GM18870 (cell line): ENCODE data around the gene TOMT.
A peak's percentile ranks its signal among the peaks of the same experiment; 100 is the strongest.

Experiments
- ATAC-seq: cut with Tn5 transposase; IDR thresholded peaks from one replicate; pipeline ENCODE4 v1.9.1; 2021; ENCODE audit warnings: moderate library complexity; ENCODE audit not compliant: unreplicated experiment

The TOMT gene, protein sequence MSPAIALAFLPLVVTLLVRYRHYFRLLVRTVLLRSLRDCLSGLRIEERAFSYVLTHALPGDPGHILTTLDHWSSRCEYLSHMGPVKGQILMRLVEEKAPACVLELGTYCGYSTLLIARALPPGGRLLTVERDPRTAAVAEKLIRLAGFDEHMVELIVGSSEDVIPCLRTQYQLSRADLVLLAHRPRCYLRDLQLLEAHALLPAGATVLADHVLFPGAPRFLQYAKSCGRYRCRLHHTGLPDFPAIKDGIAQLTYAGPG

DNA sequence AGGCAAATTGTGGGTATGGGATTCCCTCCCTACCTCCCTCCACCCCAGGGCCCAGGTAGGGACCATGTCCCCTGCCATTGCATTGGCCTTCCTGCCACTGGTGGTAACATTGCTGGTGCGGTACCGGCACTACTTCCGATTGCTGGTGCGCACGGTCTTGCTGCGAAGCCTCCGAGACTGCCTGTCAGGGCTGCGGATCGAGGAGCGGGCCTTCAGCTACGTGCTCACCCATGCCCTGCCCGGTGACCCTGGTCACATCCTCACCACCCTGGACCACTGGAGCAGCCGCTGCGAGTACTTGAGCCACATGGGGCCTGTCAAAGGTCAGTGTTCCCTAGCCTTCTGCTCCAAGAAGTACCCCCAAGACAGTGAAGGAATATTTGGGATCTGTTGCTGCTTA lies at the start of gene TOMT:
TSS of gene TOMT (plus strand) at position 37 of the 400 bp plus-strand sequence. CDS start at position 65, 28 bp downstream.
- ATAC-seq = no peak

DNA sequence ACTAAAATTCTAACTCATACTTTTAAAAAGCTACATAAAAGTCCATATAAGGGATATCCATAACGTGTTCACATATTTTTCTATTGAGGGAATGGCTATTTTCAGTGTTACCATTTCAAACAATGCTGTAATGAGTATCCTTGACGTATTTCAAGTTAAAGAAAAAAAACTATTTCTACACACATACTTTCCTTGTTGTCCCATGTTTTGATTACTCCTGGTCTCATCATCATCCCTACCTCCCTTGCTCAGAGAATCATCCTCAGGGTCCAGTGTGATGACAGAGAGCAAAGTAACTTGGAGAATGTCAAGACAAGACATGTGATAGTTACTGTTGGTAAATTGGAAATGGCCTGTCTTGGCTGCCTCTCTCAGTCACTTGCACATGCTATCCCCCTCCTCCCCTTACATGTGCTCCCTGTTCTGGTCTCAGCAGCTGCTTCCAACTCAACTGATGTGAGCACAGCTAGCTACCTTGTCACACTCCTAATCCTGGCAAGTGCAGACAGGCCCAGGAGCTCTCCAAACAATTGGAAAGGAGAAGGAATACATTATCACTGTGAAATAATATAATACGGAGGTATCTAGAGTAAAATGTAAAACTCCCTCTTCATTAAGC lies 47.2 kb upstream of the TOMT start:
- ATAC-seq = no peak

DNA sequence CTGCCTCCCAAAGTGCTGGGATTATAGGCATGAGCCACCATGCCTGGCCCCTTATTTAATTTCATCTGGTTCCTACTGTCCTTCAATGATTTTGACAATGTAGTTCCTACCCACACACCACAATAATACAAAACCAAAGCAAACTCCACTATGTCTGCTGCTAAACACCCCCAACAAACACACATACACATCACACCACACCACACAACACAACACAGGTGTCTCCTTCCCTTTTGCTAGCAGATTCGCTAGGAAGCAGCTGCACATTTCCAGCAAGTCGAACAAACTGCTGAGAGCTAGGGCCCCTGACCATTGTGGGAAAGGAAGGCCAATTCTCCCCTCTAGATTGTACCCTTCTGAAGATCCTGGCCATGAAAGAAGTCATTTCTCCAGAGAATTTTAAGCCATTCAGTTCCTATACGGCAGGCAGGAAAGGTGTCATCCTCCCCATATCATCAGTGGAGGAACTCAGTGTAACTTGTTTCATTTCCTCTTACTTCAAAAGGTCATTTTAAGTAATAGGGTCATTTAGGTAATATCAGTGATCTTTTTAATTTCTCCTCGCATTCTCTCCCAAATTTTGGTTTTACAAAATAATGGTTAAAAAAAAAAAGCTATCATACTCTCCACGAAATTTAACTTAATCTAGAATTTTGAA lies 43.9 kb upstream of the TOMT start:
- no peak for ATAC-seq

DNA sequence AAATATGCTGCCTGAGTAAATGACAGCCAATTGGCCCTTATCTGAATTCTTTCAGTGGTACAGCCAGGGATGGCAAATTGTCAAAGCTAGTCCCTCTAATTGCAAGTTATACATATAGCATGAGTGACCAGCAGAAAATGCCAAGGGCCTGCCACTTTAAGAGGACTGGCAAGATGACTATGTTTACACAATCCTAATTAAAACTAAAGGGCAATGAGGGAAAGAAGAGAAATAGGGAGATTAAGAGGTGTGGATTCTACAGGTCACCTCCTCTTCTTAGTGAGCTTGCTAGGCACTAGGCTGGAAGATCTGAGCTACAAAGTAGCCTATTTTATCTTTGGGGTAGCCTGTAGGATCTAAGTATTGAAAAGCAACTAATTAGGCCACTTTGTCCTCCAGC lies 38.9 kb upstream of the TOMT start:
- no peak for ATAC-seq

DNA sequence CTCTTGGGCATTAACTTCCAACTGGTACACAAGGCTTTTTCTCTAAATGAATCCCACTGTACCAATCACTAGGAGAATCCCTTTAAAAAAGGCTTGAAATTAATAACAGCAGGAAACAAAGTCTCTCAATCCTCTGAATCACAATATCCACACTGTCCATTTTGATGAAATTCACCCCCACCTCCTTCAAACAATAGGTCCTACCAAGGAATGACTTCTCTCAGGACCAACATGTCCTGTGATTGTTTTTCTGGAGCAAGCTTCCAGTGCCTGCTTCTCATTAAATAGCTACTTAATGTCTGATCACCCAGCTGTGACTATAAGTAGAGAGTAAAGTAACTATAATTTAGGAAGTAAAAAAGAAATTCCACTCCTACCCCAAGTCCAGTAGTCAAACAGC lies 38.5 kb upstream of the TOMT start:
- ATAC-seq = no peak

DNA sequence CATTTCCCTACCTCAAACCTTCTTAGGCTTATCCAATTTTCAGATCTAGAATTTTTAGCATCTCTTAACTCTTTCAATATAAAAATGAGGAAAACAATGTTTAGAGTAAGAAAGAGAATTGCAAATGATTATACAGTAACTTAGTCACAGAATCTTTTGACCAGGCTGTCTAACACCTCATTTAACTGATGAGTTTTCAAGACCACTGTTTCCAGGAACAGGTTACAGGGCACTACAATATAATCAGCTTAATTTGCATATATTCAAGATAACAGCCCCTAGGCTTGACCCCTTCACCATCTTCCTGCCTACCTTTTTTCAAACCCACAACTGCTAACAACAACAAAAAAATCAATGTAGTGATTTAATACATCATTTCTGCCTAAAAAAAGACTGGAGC lies 38.0 kb upstream of the TOMT start:
- ATAC-seq = no peak

DNA sequence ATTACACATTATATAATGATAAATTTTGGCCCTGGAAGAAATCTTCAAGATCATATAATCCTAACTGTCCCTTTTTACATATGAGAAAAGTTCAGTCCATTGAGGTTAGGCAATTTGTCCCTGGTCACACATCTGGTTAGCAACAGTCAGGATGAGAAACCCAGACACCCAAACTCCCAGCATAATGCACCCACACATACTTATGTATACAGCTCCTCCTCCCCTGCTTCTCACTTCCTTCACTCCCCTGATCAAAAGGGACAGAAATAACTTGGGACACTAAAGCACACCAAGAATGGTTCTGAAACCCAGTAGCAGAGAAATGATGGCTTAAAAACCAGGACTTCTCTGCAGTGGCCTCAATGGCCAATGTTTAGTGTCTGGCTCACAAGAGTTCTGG lies 36.5 kb upstream of the TOMT start:
- ATAC-seq = no peak

DNA sequence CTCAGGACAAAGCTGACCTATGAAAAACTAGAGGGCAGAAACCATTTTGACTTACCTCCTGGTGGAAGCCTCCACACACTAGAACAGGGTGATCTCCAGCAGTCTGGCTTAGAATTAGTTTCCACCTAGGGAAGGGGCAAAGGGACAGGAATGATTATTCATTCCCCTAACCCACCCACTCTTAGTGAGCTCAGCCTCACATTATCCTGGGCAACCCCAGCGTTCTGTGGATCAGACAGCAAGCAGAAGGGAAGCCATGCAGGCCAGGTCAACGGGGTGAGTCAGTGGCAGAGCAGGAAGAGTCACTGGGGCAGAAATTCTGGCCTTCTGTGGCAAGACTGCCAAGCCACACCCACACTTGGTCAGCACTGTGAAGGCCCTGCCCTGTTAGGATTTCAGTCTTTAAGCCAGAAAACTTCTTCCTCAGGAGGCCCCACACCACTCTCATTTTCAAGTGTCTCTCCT lies 35.9 kb upstream of the TOMT start:
- no peak for ATAC-seq

DNA sequence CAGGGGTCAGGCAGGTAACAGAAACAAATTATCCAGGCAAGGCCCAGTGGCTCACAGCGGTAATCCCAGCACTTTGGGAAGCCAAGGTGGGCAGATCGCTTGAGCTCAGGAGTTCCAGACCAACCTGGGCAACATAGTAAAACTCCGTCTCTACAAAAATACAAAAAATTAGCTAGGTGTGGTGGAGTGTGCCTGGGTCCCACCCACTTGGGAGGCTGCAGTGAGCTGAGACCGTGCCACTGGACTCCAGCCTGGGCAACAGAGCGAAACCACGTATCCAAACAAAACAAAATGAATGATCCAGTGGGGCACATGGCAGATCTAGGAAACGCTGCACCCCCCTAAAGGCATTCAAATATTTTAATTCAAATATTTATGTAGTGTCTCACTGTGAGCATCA lies 35.2 kb upstream of the TOMT start:
- ATAC-seq = no peak

DNA sequence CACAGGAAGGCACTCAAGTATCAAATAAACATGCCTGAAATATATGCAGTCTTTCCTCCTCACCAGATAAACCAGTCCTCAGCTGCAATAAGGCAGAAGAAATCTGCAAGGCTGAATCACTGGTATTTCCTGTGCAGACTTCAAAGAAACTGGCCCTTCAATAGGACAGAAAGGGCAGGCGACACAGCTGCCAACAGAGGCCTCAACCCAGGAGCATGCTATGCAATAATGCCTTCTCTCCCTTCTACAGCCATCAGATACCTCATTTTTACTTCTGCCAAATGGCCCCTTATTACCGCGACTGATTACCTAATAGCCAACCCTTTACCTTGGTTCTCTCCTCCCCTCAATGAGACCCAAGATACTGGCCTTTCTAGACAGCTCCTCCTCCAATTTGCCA lies 33.4 kb upstream of the TOMT start:
- no peak for ATAC-seq

DNA sequence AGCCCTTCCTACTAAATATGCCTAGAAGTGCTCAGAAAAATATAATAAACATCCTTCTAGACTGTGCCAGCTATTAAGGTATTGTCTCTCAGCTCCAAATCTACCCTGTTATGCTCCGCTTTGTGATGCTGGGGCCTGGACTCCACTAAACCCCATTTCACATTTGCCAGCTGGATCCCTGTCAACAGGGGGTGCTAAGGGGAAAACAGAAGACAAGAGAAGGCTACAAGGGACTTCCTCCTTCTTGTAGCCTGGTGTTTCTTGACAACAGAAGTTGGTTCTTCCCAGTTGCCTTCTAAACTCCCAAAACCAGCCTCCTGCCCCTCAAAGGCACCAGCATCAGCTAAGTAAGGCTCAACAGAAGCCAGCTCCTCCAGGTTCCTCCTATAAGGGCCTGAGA lies 30.6 kb upstream of the TOMT start:
- ATAC-seq = no peak

DNA sequence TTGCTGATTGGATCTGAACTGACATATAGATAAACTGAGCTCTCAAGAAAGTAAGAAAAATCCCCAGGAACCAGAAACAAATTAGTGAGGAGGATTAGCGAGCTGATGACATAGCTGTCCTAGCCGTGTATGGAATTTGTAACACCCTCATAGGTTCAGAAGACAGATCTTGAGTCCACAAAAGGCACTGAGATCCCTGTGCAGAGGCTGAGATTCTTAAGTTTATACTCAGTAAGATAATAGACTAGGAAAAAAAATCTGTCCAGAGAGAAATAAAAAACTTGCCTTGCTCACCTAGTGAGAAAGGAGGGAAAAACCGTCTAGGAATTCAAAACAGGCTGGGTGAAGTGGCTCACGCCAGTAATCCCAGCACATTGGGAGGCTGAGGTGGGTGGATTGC lies 30.0 kb upstream of the TOMT start:
- no peak for ATAC-seq

DNA sequence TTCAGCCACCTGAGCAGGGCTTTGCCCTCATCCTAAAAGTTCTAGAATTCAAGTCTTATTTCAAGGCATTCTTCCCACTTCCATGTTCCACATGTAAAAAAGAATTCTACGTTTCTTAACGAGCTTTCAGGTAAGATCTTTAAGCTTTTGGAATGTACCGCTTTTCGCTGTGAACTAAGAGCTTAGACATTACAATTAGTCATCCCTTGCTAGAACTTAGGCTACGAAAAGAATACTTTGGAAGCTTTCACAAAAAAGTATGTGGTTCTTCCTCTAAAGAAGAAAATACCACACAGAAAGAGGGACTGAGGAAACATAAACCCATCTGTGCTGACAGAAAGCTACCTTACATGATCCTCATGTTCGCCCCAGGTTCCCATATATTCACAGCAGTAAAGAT lies 27.2 kb upstream of the TOMT start:
- ATAC-seq = no peak

DNA sequence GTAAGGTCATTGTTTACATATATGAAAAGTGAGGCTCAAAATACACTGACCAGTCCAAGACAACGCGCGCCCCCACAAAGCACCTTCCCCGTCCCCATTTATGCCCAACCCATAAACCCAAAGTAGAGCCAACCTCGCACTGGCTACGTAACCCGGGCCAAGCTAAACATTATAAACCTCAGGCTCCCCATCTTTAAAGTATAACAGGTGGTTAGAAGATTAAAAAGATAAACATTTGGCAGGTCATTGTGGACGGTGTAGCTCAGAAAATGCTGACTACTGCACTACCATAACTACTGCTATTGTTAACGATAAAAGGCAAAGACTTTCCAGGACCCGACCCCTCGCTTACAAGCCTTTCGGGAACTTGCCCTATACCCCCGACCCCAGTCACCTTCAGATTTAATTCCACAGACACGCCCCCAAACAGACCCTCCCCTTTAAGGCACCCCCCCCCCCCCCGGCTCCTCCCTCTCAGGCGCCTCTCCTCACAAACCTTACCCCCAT lies 25.9 kb upstream of the TOMT start:
- no peak for ATAC-seq

DNA sequence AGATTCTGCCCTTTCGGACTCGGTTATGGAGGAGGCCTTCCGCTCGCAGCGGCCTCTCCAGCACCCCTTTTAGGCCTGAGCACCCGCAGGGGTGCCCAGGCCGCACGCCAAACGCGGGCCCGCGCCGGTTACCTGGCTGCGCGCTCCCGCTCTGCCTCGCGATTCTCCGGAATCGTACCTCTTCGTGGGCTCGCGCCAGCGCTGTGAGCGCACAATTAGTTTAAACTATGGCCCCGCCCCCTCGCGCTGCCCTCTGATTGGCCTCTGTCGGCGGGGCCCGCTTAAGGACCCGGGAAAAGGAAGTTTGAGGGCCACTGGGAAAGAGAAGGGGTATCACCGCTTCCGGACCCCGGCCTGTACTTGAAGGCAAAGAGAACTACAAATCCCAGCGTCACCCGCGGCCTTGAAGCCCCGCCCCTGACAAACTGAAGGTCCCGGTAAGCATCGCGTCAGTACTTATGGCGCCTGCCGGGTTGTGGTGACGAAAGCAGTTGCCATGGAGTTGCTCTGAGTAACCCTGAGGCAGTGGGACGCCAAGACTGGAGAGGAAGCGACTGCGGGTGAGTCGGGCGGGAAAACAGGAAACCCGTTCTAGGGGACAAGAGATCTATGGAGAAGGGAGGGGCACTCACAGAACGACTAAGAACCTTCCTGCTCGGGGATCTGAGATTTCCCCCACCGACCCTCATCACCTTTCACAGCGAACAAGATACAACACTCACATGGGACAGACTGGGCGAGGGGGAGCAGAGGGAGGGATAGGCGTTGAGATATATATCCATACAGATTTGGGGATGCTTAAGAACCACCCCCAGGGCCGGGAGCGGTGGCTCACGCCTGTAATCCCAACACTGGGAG lies 25.2 kb upstream of the TOMT start, which contains the start of the genes LRRC51 and NUMA1:
TSS of gene LRRC51 (plus strand) at position 525 of the 858 bp plus-strand sequence. CDS start 8,234 bp downstream, outside the sequence.
TSS of gene NUMA1 (minus strand) at position 217 of the 858 bp plus-strand sequence. CDS start 44,599 bp downstream, outside the sequence.
- peak; percentile 94 for ATAC-seq

DNA sequence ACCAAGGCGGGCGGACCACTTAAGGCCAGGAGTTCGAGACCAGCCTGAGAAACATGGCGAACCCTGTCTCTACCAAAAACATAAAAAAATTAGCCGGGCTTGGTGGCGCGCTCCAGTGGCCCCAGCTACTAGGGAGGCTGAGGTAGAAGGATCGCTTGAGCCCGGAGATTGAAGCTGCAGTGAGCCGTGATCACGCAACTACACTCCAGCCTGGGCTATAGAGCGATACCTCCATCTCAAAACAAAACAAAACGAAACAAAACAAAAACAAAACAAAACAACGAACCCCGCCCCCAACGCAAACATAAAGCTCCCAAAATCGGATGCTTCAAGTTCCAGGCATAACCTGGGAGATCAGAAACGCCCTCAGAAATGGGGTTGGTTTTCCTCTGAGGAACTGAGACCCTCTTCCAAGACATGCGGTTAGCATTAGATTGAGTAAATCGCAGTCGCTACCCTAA lies 24.5 kb upstream of the TOMT start:
- ATAC-seq = no peak

DNA sequence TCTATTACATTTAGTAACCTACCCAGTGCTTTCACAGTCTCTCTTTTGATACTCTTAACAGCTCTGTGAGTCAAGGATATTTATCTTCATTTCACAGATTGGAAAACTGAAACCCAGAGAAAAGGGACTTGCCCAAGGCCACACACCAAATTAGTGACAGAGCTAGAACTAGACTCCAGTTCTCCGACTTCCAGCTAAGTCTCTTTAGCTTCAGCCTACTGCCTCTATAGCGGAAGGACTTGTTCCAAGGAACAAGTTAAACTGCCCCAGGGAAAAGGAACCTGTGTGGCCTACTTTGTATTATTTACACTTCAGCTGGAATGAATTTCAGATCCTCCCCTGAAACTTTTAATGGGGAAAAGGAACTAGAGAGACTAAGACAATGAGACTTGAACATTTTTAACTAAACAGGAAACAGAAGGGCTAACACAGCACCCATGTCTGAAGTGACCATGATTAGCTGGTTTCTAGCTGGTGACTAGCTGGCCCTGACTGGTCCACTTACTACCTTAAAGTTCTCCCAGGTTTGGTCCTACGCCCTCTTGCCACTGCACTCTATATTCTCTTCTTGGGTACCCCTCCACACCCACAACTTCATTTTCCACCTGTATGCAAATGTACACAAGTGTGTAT lies 23.8 kb upstream of the TOMT start:
- no peak for ATAC-seq

DNA sequence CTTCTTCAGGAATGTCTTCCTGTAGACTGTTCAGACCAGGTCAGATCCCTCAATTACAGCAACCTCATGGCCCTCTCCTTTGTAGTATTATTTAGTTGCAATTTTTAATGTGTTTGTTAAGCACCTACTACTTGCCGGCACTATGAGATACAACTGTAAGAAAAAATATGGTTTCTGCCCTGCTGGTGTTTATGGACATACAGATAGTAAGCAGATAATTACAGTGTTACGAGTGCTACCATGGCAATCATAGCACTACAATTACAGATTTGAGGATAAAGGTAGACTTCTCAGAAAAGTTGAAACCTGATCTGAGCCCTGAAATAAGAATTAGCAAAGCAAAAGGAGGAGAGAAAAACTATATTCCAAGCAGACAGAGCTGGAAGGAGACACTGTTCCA lies 22.3 kb upstream of the TOMT start:
- no peak for ATAC-seq

DNA sequence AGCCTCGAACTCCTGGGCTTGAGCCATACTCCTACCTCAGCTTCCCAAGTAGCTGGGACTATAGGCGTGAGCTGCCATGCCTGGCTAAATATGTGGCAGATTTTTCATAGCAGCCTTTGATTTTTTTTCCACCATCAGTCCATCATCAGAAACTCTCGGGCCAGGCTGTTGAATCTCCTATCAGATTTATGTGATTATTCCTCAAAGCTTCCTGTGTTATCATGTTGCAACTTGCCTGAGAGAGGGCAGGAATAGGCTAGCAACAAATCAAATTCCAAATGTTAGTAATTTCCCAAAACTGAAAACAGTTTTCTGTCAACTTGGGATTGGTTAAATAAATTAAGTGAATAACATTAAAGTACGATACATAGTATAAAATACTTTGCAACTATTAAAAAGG lies 21.6 kb upstream of the TOMT start:
- no peak for ATAC-seq

DNA sequence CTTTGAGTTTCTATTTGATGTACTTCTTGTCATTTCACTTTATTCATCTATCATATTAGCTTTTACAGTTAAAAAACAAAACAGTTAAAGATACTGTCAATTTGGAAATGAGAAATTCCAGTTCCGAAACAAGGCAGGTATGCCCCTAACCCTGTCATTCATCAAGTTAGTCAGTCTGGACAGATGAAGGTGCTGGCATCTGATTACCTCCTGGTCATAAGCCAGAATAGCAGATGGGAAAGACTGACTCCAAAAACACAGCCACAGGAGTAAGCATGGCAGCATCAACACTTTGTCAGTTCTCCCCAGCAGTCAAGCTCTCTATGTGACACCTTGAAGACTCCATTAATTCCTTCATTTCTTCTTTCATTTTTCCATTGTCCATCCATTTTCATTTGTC lies 20.8 kb upstream of the TOMT start:
- ATAC-seq = no peak
